HG02852 (cell line): ENCODE data around the gene MTCH1.

Experiments
- ATAC-seq: cut with Tn5 transposase; IDR thresholded peaks from one replicate; pipeline ENCODE4 v1.9.1; 2021; ENCODE audit warnings: mild to moderate bottlenecking, moderate library complexity; ENCODE audit not compliant: unreplicated experiment

Gene MTCH1, protein sequence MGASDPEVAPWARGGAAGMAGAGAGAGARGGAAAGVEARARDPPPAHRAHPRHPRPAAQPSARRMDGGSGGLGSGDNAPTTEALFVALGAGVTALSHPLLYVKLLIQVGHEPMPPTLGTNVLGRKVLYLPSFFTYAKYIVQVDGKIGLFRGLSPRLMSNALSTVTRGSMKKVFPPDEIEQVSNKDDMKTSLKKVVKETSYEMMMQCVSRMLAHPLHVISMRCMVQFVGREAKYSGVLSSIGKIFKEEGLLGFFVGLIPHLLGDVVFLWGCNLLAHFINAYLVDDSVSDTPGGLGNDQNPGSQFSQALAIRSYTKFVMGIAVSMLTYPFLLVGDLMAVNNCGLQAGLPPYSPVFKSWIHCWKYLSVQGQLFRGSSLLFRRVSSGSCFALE

DNA sequence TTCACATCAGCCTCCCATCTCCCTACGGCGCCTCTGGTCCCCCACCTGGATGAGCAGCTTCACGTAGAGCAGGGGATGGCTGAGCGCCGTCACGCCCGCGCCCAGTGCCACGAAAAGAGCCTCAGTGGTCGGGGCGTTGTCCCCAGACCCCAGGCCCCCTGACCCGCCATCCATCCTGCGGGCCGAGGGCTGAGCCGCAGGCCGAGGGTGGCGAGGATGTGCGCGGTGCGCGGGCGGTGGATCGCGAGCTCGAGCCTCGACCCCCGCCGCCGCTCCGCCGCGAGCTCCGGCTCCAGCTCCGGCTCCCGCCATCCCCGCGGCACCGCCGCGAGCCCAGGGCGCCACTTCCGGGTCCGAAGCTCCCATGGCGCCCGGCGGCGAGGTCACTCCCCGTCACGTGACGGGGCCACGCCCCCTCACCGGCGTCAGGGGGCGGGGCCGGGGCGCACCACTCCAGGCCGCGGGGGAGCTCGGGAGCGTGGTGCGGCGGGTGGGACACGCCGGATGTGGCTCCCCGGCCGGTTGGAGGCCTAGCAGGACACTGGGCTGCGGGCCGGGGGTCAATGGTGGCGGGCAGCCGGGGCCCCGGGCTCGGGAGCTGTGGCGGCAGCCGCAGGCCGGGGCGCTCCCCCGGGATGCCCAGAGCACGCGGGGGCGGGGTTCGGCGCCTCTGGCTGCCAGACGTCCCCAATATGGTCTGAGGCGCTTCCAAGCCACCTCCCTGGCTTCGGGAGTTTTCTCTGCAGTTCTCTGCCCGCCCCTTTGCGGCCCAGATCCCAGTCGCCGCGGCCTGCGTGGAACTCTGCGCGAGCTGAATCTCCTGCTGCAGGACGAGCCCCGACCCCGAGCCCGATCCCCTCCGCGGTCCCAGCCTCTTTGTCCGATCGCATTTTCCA, at the start of gene MTCH1:
Gene MTCH1, minus strand, starts transcription at position 389 of the 896 bp plus-strand sequence. Its CDS starts 23 bp downstream, at position 366.
- ATAC-seq: peak; percentile 81

DNA sequence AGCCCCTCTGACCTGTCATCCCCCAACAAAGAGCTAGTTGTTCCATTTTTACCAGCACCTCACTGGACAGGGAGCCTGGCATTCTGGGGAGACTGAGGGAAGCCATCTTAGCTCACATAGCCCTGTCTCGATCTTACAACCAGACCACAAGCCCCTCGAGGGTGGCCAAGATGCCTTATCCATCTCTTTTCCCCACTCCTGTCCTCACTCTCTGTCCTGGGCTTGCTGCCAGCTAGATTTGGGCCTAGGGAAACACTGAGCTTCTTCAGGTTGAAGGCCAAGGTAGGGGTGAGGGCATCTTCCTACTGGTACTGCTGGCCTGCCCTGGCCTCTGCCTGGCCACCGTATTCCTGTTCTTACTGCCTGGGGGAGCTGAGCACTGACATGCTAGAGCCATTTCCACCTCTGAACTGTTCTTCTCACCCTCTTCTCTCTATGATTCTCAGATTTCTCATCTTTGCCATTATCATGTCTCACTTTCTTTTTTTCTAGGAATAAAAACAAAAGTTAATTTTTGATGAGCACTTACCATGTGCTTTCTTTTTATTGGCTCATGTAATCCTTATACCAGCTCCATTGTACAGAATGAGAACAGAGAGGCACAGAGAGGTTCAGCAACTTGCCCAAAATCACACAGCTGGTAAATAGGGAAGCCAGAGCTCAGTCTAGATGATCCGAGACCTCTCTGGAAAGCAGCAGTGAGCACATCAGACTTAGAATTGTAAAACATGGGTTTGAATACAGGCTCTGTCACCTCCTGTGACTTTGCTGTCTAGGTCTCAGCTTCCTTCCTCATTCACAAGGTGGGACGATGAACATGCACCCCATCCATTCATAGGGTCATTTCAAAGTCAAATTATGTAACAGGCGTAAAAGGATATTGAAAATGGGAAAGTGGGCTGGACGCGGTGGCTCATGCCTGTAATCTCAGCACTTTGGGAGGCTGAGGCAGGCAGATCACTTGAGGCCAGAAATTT, 48.1 kb upstream of the MTCH1 start:
- no peak for ATAC-seq

DNA sequence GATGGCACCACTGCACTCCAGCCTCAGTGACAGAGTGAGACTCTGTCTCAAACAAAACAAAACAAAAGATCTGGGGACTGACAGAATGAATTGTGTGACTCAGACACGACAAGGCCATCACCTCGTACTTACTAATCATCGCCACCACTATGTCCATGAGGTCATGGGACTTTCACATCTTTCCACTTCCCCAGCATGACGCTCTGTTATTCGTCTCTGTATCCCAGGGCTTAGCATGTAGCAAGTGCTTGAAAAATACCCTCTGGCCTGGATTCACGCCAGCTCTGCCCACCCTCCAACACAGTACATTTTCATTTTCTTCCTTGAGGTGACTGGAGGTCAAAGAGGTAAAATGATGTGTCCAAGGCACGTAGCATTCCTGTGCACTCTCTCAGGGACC, 47.3 kb upstream of the MTCH1 start:
- no peak for ATAC-seq

DNA sequence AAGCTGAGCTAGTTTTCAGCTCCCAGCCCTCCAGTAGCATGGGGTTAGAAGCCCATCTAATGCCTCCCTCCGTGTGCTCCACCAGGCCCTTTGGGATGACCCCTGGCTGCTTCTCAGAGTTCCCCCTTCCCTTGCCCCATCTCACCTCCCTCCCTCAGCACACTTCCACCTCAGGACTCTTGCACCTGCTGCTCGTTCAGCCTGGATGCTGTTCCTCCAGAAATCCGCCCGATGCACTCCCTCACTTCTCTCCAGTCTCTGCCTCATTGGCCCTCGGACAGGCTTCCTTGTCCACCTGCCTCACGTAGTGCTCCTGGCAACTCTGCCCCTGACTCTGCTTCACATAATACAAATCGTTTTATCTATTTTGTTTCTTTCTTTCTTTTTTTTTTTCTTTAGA, 46.2 kb upstream of the MTCH1 start:
- no peak for ATAC-seq

DNA sequence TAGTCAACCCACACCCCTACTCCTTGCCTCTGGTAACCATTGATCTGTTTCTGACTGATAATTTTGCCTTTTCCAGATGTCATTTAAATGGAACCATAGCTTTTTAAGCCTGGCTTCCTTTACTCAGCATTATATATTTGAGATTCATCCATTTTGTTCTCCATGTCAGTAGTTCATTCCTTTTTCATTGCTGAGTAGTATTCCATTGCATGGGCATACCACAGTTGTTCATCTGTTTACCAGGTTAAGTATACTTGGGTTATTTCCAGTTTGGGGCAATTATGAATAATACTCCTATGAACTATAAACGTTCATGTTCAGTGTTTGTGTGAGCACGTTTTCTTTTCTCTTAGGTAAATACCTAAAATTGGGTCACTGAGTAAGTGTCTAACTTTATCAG, 44.6 kb upstream of the MTCH1 start:
- no peak for ATAC-seq

DNA sequence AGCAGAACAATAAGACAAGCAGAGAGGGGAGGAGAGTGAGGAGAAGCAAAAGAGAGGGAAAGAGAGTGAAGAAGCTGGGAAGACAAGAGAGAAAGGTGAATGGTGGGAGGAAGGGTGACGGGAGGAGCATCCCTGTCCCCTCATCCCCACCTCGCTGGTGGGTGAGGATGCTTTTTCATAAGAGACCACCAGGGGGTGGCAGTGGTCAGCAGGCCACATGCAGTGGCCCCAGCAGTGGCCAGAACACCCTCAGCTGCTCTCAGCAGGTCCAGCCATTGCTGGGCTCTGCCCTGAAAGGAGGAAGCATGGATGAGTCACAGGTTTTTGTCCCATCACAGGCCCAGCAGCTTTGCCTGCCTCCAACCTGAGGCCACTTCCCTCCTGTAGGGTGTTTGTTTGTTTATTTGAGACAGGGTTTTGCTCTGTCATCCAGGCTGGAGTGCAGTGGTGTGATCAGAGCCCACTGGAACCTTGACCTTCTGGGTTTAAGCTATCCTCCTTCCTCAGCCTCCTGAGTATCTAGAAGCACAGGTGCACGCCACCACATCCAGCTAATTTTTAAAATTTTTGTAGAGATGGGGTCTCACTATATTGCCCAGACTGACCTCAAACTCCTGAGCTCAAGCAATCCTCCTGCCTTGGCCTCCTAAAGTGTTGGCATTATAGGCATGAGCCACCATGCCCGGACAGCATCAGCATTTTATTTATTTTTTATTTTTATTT, 43.4 kb upstream of the MTCH1 start:
- no peak for ATAC-seq

DNA sequence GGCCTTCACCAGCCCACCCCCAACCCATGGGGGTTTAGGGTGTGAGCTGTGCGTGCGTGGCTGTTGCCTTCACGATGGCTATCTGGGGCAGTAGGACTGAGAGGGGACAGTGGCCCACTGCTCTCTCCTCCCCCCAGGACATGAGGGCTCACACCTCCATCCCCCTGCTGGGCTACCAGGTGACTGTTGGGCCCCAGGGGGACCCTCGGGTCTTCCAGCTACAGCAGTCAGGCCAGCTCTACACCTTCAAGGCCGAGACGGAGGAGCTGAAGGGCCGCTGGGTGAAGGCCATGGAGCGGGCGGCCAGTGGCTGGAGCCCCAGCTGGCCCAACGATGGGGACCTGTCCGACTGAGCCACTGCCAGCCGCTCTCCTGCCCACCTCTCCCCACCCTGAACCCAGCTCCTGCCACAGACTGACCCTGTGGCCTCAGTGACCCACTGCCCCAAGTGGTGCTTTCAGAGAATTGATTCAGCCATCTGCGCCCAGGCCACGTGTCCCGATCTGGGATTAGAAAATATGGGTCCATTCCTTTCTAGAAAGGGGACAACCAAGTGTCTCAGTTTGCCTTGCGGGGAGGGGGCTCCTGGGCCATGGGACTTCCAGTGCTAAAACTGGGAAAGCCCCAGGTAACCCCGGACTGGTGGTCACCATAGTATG, 41.9 kb upstream of the MTCH1 start:
- no peak for ATAC-seq

DNA sequence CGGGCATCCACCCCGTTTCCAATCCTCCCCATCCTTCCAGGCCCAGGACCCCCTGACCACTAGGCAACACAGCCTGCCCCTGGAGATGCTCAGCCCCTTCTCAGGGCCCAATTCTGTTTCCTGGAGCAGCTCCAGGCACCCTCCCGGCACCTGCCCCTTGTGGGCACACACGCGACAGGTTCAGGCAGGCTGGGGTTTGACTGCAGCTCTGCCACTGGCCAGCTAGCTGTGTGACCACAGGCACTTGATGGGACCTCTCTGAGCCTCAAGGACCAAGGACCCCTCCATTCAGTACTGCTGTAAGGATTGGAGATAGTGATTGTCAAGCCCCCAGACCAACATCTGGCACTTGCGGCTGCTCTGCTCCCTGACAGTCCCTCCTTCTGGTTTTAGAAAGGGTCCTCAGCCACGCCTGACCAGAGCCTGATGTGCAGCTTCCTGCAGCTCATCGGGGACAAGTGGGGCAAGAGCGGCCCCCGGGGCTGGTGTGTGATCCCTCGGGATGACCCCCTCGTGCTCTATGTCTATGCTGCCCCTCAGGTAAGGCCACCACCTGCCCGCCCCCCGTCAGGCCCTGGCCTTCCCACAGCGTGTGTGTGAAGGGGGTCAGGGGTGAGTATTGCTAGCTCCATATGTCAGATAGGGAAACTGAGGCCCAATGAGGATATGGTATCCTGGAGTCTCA, 41.2 kb upstream of the MTCH1 start:
- ATAC-seq: no peak

DNA sequence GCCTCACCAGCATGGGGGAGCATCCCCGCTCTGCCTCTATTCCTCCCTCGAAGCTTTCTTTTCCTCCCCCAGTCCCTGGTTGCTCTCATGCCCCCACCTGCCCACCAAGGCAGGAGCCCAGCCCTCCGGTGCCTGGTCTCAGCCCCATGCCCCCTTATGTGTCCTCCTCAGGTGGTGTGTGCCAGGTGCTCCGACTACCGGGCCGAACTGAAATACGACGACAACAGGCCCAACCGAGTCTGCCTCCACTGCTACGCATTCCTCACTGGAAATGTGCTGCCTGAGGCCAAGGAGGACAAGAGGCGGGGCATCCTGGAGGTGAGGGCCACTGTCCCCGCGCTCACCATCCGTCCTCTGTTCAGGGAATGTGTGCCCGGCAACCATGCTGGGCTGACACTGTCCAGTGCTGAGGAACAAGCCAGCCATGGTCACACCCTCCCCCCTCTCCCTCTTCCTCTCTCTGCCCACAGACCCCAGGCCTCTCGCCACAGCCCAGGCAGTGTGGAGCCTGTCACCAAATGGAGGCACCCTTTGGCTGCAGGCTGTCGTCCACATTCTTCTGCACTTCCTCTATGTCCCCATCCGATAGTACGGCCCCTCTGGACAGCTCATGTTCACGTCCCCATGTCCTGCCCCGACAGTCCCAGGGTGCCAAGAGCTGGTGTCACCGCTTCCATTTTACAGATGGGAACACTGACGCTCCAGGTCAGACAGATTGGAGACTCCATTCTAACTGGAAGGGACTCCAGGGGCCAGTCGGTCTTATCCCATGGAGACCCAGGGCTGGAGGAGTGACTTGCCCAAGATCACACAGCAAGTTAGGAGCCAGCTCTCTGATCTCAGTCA, 39.8 kb upstream of the MTCH1 start:
- ATAC-seq: no peak

DNA sequence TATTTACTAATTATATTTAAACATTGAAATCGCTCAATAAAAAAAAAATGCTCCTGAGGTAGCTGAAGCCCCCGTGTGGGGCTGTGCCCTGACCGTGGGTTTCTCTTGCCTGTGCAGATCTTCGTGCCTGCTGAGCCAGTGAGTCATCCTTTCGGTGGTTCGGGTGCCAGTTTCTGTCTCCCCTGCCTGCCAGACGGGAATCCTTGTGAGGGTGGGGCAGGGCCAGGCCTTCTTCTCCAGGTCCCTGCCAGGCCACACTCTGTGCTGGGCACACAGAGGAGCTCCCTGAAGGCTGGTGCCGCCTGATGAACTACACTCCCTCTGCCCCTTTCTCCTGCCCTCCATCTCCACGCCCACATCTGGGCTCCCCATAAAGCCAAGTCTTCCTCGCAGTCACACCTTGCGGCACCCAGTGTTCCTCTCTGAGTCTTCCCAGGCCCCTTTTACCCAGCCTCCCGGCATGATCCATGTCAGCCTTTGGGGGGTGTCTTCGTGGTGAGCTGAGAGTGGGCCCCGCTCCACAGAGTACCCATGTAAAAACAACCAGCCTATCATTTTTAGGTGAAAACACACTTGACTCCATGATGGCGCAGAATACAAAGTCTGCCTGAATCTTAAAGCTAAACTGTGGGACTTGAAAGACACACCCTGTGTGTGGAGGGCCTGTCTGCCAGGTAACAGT, 38.8 kb upstream of the MTCH1 start:
- ATAC-seq: no peak

DNA sequence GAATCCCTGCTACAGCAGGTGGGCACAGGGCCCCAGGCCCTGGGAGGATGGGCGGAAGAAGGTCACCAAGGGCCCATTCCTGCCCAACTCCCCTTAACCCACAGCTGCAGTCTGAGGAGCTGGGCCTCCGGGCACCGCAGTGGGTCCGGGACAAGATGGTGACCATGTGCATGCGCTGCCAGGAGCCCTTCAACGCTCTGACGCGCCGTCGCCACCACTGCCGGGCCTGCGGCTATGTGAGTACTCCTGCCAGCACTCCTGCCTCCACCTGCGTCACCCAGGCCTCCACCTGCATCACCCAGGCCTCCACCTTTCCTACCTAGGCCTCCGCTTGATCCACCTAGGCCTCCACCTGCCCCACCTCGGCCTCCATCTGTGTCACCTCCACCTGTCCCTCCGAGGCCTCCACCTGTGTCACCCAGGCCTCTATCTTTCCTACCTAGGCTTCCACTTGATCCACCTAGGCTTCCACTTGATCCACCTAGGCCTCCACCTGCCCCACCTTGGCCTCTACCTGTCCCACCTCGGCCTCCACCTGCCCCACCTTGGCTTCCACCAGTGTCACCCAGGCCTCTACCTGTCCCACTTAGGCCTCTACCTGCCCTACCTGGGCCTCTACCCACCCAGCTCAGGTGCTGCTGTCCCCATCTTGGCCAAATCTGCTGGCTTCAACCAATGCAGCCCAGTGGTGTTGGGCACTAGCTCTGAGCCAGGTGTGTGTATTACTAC, 36.3 kb upstream of the MTCH1 start:
- no peak for ATAC-seq

DNA sequence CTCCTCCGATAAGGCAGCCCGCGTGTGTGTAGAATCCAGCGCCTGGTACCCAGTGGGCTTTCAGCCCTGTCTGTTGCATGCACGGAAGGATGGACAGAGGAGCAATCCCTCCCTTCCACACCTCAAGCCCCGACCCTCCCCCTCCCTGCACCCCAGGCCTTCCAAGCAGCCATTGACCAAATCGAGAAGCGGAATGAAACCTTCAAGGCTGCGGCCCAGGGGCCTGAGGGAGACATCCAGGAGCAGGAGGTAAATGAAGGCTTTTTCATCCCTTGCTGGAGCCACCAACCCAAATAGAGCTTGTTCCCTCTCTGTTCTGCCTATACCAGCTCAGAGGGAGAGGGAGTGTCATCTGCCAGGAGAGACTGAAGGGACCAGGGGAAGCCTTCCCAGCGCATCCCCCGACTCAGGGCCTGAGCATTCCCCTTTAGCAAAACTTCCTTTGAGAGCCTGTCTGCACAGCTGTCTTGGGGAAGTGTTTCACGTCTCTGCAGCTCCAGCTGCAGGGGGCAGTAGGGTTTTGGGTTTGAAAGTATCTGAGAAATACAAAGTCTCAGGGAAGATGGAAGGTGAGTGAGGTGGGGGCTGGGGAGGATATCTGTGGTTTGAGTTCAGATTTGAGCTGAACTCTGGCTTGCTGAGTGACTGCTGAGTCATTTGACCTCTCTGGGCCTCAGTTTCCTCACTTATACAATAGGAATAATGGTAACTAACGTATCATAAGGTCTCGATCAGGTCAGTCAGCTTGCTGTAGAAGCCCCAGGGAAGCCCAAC, 35.5 kb upstream of the MTCH1 start:
- no peak for ATAC-seq

DNA sequence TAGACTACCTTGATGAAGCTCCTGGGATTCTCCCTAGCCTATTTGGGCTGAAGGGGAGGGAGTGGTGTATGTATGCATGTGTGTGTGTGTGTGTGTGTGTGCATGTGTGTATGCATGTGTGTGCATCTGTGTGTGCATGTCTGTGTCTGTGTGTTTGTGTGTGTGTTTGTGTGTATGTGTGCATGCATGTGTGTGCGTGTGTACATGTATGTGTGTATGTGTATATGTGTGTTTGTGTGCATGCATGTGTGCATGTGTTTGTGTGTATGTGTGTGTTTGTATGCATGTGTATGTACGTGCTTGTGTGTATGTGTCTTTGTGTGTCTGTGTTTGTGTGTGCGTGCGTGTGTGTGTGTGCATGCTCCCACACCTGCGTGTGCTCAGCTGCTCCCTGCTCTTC, 34.8 kb upstream of the MTCH1 start:
- ATAC-seq: no peak

DNA sequence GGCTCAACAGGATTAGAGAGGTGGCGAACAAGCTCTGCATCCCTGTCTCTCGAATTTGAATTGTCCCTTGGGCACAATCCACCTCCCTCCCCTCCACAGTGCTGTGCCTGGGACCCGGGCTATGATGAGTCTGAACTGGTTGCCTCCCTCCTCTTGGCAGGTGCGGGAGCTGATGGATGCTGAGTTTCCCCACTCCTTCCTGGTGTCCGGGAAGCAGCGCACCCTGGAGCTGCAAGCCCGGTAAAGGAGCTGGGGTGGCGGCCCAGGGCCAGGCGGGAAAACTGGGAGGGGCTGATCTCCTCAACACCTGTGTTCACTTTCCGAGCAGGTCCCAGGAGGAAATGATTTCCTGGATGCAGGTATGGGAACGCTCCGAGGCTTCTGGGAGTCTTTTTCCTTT, 34.4 kb upstream of the MTCH1 start:
- no peak for ATAC-seq

DNA sequence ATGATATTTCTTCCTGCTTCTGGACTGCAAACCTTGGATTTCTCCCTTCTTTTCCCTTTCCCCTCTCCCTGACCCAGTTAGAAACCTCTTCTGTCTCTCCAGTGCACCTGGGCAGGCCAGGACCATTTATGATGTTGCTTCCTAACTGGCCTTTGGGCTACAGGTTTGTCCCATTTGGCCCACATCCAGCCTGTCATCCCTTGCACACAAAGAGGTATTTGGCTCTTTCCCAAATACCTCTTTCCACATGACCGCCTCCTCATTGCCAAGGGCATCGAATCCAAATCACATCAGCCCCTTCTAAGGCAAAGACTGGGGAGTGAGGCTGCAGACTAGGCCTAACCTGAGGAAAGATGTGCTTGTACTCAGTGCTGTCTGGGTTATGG, 33.1 kb upstream of the MTCH1 start:
- no peak for ATAC-seq
